NB4 (cell line): Measurements from ENCODE around the gene TTLL12.

Experiments
- MYC ChIP-seq: IDR thresholded peaks from 2 replicates; pipeline ENCODE4 v1.6.1; 2011; ENCODE audit warnings: low read depth, low read length
- POLR2A ChIP-seq: IDR thresholded peaks from 2 replicates; pipeline ENCODE4 v1.6.1; 2011; ENCODE audit warnings: mild to moderate bottlenecking; ENCODE audit not compliant: insufficient read length; ENCODE audit errors: extremely low read depth
- TF ChIP-seq, protein P1 (sequence below): IDR thresholded peaks from one replicate; pipeline ENCODE4 v1.5.1; 2012; ENCODE audit warnings: low read depth, low read length
- TF ChIP-seq, protein P2 (sequence below): IDR thresholded peaks from 2 replicates; pipeline ENCODE4 v1.6.1; 2011; ENCODE audit warnings: low read depth, low read length

DNA sequence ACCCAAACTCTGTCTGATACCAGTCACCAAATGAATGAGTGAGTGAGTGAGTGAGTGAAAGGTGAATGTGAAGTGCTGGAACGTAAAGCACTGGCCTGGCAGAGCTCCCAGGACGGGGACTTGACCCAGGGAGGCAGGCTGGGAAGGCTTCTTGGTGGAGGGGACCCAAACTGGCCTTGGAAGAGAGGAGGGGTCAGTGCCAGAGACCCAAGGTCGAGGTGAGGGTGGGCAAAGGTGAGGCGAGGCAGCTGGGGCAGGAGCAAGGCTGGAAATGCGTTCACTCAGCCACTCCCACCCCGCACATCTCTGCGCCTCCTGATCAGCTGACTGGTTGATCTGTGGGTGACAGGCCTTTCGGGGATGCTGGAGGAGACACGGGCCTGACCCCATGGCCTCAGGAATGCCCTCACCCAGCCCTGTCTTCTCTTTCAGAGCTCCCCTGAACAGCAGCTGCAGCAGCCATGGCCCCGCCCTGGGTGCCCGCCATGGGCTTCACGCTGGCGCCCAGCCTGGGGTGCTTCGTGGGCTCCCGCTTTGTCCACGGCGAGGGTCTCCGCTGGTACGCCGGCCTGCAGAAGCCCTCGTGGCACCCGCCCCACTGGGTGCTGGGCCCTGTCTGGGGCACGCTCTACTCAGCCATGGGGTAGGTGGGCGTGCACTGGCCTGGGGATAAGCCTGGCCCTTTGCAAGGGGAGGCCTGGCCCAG is 28.0 kb downstream of the TTLL12 start:
- TF ChIP-seq, protein P1, sequence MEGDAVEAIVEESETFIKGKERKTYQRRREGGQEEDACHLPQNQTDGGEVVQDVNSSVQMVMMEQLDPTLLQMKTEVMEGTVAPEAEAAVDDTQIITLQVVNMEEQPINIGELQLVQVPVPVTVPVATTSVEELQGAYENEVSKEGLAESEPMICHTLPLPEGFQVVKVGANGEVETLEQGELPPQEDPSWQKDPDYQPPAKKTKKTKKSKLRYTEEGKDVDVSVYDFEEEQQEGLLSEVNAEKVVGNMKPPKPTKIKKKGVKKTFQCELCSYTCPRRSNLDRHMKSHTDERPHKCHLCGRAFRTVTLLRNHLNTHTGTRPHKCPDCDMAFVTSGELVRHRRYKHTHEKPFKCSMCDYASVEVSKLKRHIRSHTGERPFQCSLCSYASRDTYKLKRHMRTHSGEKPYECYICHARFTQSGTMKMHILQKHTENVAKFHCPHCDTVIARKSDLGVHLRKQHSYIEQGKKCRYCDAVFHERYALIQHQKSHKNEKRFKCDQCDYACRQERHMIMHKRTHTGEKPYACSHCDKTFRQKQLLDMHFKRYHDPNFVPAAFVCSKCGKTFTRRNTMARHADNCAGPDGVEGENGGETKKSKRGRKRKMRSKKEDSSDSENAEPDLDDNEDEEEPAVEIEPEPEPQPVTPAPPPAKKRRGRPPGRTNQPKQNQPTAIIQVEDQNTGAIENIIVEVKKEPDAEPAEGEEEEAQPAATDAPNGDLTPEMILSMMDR: no peak
- no peak for TF ChIP-seq POLR2A
- TF ChIP-seq MYC: no peak
- TF ChIP-seq, protein P2, sequence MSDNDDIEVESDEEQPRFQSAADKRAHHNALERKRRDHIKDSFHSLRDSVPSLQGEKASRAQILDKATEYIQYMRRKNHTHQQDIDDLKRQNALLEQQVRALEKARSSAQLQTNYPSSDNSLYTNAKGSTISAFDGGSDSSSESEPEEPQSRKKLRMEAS: no peak
